ENCODE results near the gene HDAC4.
A peak's percentile ranks its signal among the peaks of the same experiment; 100 is the strongest.

HDAC4 gene

DNA sequence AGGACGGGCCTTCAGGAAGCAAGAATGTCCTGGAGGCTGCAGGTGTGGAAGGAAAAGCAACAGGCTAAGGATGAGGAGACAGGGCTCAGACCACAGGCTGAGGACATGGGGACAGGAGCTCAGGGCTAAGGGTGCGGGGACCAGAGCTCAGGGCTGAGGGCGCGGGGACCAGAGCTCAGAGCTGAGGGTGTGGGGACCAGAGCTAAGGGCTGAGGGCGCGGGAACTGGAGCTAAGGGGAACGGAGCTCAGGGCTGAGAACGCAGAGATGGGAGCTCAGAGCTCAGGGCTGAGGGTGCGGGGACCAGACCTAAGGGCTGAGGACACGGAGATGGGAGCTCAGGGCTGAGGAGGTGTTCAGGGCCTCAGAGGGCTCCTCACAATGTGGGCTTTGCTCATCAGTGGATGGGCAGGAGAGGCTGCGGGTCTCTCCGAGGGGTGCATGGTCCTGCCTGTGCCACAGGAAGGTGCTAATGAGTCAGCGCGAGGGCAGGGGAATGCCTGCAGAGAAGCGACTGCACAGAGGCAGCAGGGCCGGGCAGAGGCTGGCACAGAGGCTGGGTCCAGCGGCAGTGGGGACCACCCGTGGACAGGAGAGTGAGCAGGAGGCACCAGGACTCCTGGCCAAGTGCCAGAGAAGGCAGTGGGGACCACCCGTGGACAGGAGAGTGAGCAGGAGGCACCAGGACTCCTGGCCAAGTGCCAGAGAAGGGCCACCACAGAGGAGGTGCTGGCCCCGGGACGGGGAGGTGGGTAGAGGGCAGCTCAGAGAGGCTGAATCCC, 281.3 kb downstream of the HDAC4 start:
- TF ChIP-seq, protein P1, sequence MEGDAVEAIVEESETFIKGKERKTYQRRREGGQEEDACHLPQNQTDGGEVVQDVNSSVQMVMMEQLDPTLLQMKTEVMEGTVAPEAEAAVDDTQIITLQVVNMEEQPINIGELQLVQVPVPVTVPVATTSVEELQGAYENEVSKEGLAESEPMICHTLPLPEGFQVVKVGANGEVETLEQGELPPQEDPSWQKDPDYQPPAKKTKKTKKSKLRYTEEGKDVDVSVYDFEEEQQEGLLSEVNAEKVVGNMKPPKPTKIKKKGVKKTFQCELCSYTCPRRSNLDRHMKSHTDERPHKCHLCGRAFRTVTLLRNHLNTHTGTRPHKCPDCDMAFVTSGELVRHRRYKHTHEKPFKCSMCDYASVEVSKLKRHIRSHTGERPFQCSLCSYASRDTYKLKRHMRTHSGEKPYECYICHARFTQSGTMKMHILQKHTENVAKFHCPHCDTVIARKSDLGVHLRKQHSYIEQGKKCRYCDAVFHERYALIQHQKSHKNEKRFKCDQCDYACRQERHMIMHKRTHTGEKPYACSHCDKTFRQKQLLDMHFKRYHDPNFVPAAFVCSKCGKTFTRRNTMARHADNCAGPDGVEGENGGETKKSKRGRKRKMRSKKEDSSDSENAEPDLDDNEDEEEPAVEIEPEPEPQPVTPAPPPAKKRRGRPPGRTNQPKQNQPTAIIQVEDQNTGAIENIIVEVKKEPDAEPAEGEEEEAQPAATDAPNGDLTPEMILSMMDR (IDR thresholded peaks at IDR 0.05; ENCODE audit: low read length) = no peak
- TF ChIP-seq EZH2phosphoT487 (IDR thresholded peaks at IDR 0.05; ENCODE audit: low read length) = no peak
- TF ChIP-seq EZH2 (optimal IDR thresholded peaks at IDR 0.05; ENCODE audit: low read depth, low read length) = no peak
- Histone ChIP-seq H3K4me1 (ENCODE audit: low read length) (0 out of 2 replicates have a peak, but pooled peaks cover 7% of the 10 kb centered on the region), H3K9ac (ENCODE audit: low read length) (no peak overlapping the region), H3K4me2 (ENCODE audit: low read depth, low read length) (no peak overlapping the region), H3K4me3 (ENCODE audit: low read length) (no peak overlapping the region), H3K36me3 (replicated peaks; ENCODE audit: insufficient read depth, low read length) (no peaks in the 10 kb centered on the region), H4K20me1 (ENCODE audit: insufficient read depth, low read length) (no peaks in the 10 kb centered on the region), H3K9me2 (replicated peaks; ENCODE audit: insufficient read depth, low read length) (no peaks in the 10 kb centered on the region), H3K27me3 (replicated peaks; ENCODE audit: insufficient read depth, low read length) (no peaks in the 10 kb centered on the region), H3F3A (ENCODE audit: insufficient read depth, low read length) (no peaks in the 10 kb centered on the region), H2AFZ (ENCODE audit: low read length) (no peak overlapping the region), H3K79me2 (ENCODE audit: low read length) (no peaks in the 10 kb centered on the region), H3K27ac (ENCODE audit: low read length) (no peak overlapping the region), H3K9me3 (replicated peaks; ENCODE audit: insufficient read depth, low read length) (no peaks in the 10 kb centered on the region)
- DNase-seq = no peak

DNA sequence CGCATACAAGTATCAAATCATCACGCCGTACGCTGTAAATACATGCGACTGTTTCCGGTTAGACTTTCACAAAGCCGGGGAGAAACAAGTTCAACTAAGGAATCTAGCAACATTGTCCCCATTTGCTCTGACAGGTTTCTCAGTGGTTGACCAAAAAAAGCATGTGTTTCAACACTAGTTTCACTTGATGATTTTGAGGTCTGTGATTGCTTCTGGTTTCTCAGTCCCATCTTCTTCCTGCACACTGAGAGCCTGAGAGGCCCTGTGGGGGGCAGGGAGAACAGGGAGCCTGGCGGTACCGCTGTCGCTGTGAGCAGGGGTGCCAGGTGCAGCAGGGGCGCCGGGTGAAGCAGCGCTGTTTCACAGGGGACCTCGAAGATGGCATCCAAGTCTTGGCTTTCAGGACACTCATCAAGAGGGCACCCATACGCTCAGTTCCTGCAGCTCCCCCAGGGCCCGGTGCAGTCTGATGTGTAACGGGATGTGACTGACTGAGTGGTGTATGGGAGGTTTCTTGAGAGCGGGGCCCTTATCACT, 282.1 kb downstream of the HDAC4 start:
- Histone ChIP-seq H3K9ac (ENCODE audit: low read length) (no peak overlapping the region), H3K36me3 (replicated peaks; ENCODE audit: insufficient read depth, low read length) (no peaks in the 10 kb centered on the region), H3K4me2 (ENCODE audit: low read depth, low read length) (no peak overlapping the region), H3K4me1 (ENCODE audit: low read length) (0 out of 2 replicates have a peak, but pooled peaks cover 7% of the 10 kb centered on the region), H3K27me3 (replicated peaks; ENCODE audit: insufficient read depth, low read length) (no peaks in the 10 kb centered on the region), H3K27ac (ENCODE audit: low read length) (no peak overlapping the region), H3K4me3 (ENCODE audit: low read length) (no peak overlapping the region), H3K79me2 (ENCODE audit: low read length) (no peaks in the 10 kb centered on the region), H3K9me2 (replicated peaks; ENCODE audit: insufficient read depth, low read length) (no peaks in the 10 kb centered on the region), H3K9me3 (replicated peaks; ENCODE audit: insufficient read depth, low read length) (no peaks in the 10 kb centered on the region), H4K20me1 (ENCODE audit: insufficient read depth, low read length) (no peaks in the 10 kb centered on the region), H2AFZ (ENCODE audit: low read length) (no peak overlapping the region), H3F3A (ENCODE audit: insufficient read depth, low read length) (no peaks in the 10 kb centered on the region)
- peak; percentile 53 for DNase-seq
- TF ChIP-seq, protein P1 (IDR thresholded peaks at IDR 0.05; ENCODE audit: low read length) = no peak
- TF ChIP-seq EZH2phosphoT487 (IDR thresholded peaks at IDR 0.05; ENCODE audit: low read length) (no peak), EZH2 (optimal IDR thresholded peaks at IDR 0.05; ENCODE audit: low read depth, low read length) (no peak)

DNA sequence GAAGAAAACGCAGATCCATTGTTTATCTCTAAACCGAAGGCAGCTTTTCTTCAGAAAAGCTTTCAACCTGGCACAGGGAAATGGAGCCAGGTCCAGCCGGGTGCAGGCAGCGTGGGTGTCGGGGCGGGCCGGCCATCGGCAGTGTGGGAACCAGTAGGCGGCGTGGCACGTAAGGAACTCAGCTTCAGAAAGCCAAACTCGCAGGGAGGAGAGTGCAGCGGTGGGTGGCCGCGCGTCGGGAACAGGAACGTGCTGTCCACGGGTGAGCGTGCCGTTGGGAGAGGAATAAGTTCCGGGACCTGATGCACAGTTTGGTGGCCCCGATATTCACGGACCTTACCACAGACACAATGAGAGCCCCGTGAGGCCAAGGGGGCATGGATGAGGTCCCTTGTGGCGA, 282.6 kb downstream of the HDAC4 start:
- Histone ChIP-seq H3K9ac (ENCODE audit: low read length) (no peak overlapping the region), H3K36me3 (replicated peaks; ENCODE audit: insufficient read depth, low read length) (no peaks in the 10 kb centered on the region), H3K27me3 (replicated peaks; ENCODE audit: insufficient read depth, low read length) (no peaks in the 10 kb centered on the region), H2AFZ (ENCODE audit: low read length) (no peak overlapping the region), H3F3A (ENCODE audit: insufficient read depth, low read length) (no peaks in the 10 kb centered on the region), H4K20me1 (ENCODE audit: insufficient read depth, low read length) (no peaks in the 10 kb centered on the region), H3K9me3 (replicated peaks; ENCODE audit: insufficient read depth, low read length) (no peaks in the 10 kb centered on the region), H3K4me3 (ENCODE audit: low read length) (no peak overlapping the region), H3K79me2 (ENCODE audit: low read length) (no peaks in the 10 kb centered on the region), H3K9me2 (replicated peaks; ENCODE audit: insufficient read depth, low read length) (no peaks in the 10 kb centered on the region), H3K4me2 (ENCODE audit: low read depth, low read length) (no peak overlapping the region), H3K27ac (ENCODE audit: low read length) (no peak overlapping the region), H3K4me1 (ENCODE audit: low read length) (0 out of 2 replicates have a peak, but pooled peaks cover 7% of the 10 kb centered on the region)
- DNase-seq = no peak
- TF ChIP-seq EZH2 (optimal IDR thresholded peaks at IDR 0.05; ENCODE audit: low read depth, low read length) = no peak
- no peak for TF ChIP-seq EZH2phosphoT487 (IDR thresholded peaks at IDR 0.05; ENCODE audit: low read length)
- TF ChIP-seq, protein P1 (IDR thresholded peaks at IDR 0.05; ENCODE audit: low read length) = no peak
